SK-N-MC (cell line): ENCODE data around the gene MAVS.

ENCODE experiments used
- EZH2 ChIP-seq: fragments of 200-600 bp; sonication (generic); IDR thresholded peaks from one replicate; pipeline ENCODE4 v1.6.1; 2017; ENCODE audit warnings: antibody characterized with exemption
- POLR2AphosphoS5 ChIP-seq: IDR thresholded peaks from 2 replicates; pipeline ENCODE4 v1.6.1; 2012; ENCODE audit warnings: mild to moderate bottlenecking, low read depth, low read length, borderline replicate concordance

- TF ChIP-seq POLR2AphosphoS5: no peak
- no peak for TF ChIP-seq EZH2
Measured at GRCh38 chr20:3898639-3899038, 52.0 kb downstream of the MAVS start.
